Measurements from ENCODE around the gene MCF2. TPM values are rescaled to one million over a fixed set of nuclear protein-coding genes. Genes with fewer than 3 reads are reported as not detected.

Gene MCF2
- total and polyA plus RNA-seq, 2 donors from 2014 or later: 0.85 to 2.2 TPM

DNA sequence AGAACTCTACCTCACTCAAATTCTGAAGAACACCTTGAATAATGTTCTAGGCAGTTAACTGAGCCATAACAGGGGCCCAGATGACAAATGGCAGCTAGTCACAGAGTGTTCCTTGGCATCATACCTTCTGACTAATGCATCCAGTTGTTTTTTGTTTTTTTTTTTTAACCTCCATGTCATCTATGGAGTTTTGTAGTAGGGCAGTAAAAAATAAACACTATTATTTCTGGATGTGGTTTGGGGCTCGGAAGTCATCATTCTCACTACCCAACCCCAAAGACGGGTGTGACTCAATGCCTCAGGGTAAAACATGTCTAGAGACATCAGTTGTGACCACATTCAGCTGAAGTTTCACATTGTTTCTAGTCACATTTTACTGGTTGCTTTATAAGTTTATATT is 31.2 kb upstream of the MCF2 start:
- Histone ChIP-seq H3K27me3 (ENCODE audit: control insufficient read depth, insufficient read depth, low read length) (peaks cover 2% of the 10 kb centered on the region), H3K9ac (ENCODE audit: low read length in 3 of 3) (no peak overlapping the region), H3K36me3 (ENCODE audit: control insufficient read depth in 2 of 3, insufficient read depth in 3 of 3, low read length in 3 of 3) (peaks cover 0 to 2% (median 0%) of the 10 kb centered on the region in 3 donors), H3K4me1 (ENCODE audit: control insufficient read depth in 2 of 3, insufficient read depth in 2 of 3, low read depth in 1 of 3, low read length in 3 of 3) (no peaks in the 10 kb centered on the region), H3K4me3 (ENCODE audit: low read length in 3 of 3) (no peak overlapping the region), H3K9me3 (ENCODE audit: control insufficient read depth in 2 of 3, insufficient read depth in 1 of 3, low read length in 3 of 3) (no peaks in the 10 kb centered on the region), H3K27ac (ENCODE audit: low read depth in 2 of 2, low read length in 2 of 2) (no peak overlapping the region)
- FAIRE-seq (no peak), DNase-seq (no peak)
- intact Hi-C loops (cut with DNase I): no loop called here
- TF ChIP-seq, protein P1, sequence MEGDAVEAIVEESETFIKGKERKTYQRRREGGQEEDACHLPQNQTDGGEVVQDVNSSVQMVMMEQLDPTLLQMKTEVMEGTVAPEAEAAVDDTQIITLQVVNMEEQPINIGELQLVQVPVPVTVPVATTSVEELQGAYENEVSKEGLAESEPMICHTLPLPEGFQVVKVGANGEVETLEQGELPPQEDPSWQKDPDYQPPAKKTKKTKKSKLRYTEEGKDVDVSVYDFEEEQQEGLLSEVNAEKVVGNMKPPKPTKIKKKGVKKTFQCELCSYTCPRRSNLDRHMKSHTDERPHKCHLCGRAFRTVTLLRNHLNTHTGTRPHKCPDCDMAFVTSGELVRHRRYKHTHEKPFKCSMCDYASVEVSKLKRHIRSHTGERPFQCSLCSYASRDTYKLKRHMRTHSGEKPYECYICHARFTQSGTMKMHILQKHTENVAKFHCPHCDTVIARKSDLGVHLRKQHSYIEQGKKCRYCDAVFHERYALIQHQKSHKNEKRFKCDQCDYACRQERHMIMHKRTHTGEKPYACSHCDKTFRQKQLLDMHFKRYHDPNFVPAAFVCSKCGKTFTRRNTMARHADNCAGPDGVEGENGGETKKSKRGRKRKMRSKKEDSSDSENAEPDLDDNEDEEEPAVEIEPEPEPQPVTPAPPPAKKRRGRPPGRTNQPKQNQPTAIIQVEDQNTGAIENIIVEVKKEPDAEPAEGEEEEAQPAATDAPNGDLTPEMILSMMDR (IDR thresholded peaks at IDR 0.05; ENCODE audit: borderline replicate concordance, extremely low read depth, insufficient read depth): no peak

DNA sequence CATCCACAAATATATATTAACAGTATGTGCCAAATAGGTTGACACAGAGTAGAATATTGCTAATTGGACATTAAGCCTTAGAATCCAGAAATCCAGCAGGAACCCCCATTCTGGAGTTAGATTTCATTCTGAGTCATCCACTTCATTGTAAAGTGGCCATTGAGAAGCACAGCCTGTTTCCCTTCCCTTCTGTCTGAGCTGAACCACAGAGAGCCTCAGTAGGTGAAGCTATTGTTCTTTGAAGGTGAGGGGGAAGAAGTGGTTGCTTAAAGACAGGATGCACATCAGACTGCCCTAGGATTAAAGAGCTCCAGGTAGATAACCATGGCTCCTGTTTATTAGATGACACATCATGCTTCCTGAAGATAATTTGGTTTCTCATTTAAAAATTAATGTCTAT is 30.6 kb upstream of the MCF2 start:
- Histone ChIP-seq H3K9me3 (ENCODE audit: control insufficient read depth in 2 of 3, insufficient read depth in 1 of 3, low read length in 3 of 3) (no peaks in the 10 kb centered on the region), H3K27me3 (ENCODE audit: control insufficient read depth, insufficient read depth, low read length) (peaks cover 2% of the 10 kb centered on the region), H3K27ac (ENCODE audit: low read depth in 2 of 2, low read length in 2 of 2) (no peak overlapping the region), H3K4me1 (ENCODE audit: control insufficient read depth in 2 of 3, insufficient read depth in 2 of 3, low read depth in 1 of 3, low read length in 3 of 3) (no peaks in the 10 kb centered on the region), H3K36me3 (ENCODE audit: control insufficient read depth in 2 of 3, insufficient read depth in 3 of 3, low read length in 3 of 3) (peaks cover 0 to 2% (median 0%) of the 10 kb centered on the region in 3 donors), H3K4me3 (ENCODE audit: low read length in 3 of 3) (no peak overlapping the region), H3K9ac (ENCODE audit: low read length in 3 of 3) (no peak overlapping the region)
- no peak for FAIRE-seq
- intact Hi-C loops (cut with DNase I): no loop called here
- DNase-seq: no peak
- TF ChIP-seq, protein P1 (IDR thresholded peaks at IDR 0.05; ENCODE audit: borderline replicate concordance, extremely low read depth, insufficient read depth): no peak

DNA sequence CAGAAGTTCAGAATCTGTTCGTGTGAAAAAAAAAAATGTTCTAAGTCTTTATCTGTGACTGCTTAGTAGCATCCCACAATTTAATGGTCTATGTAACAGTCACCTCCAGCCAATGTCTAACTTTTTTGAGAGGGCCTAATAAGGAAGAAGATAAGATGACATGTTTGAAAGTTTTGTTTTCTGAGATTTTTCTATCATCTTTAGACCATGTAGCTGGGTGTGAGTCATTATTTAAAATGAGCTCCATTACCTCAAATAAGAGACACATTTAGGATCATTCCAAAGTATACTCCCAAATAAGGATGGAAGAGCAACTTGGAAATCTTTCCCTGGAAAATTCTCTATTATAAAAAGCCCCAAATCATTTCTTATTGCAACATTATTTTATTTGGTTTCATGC is 28.2 kb upstream of the MCF2 start:
- no peak for FAIRE-seq
- intact Hi-C loops (cut with DNase I): no loop called here
- Histone ChIP-seq H3K27ac (ENCODE audit: low read depth in 2 of 2, low read length in 2 of 2) (no peak overlapping the region), H3K9ac (ENCODE audit: low read length in 3 of 3) (no peak overlapping the region), H3K36me3 (ENCODE audit: control insufficient read depth in 2 of 3, insufficient read depth in 3 of 3, low read length in 3 of 3) (peaks cover 0 to 2% (median 0%) of the 10 kb centered on the region in 3 donors), H3K27me3 (ENCODE audit: control insufficient read depth, insufficient read depth, low read length) (peaks cover 2% of the 10 kb centered on the region), H3K4me3 (ENCODE audit: low read length in 3 of 3) (no peak overlapping the region), H3K4me1 (ENCODE audit: control insufficient read depth in 2 of 3, insufficient read depth in 2 of 3, low read depth in 1 of 3, low read length in 3 of 3) (no peaks in the 10 kb centered on the region), H3K9me3 (ENCODE audit: control insufficient read depth in 2 of 3, insufficient read depth in 1 of 3, low read length in 3 of 3) (no peaks in the 10 kb centered on the region)
- no peak for DNase-seq
- TF ChIP-seq, protein P1 (IDR thresholded peaks at IDR 0.05; ENCODE audit: borderline replicate concordance, extremely low read depth, insufficient read depth): no peak

DNA sequence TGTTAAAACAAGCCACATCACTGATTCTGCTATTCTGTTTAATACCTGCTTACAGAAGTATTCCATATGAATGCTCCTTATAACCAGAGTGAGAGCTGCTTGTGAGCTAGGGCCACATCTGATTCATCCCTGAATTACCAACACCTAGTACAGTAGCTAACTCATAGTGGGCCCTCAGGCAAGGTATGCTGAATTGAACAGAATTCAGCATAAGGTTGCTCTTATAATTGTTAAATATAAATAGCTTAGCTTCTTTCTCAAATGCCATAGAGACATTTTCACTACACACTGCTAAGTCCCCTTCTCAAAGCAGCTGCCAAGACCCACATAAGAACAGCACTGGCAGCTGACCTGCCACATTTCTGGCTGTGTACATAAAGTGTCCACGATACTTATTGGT is 27.0 kb upstream of the MCF2 start:
- TF ChIP-seq, protein P1 (IDR thresholded peaks at IDR 0.05; ENCODE audit: borderline replicate concordance, extremely low read depth, insufficient read depth): no peak
- no peaks in the 10 kb centered on the region for H3K4me1 ChIP-seq (ENCODE audit: control insufficient read depth in 2 of 3, insufficient read depth in 2 of 3, low read depth in 1 of 3, low read length in 3 of 3)

More for the DNA sequence above, 27.0 kb upstream of the MCF2 start:
- DNase-seq: no peak
- Histone ChIP-seq H3K36me3 (ENCODE audit: control insufficient read depth in 2 of 3, insufficient read depth in 3 of 3, low read length in 3 of 3) (peaks cover 0 to 2% (median 0%) of the 10 kb centered on the region in 3 donors), H3K9me3 (ENCODE audit: control insufficient read depth in 2 of 3, insufficient read depth in 1 of 3, low read length in 3 of 3) (no peaks in the 10 kb centered on the region), H3K4me3 (ENCODE audit: low read length in 3 of 3) (no peak overlapping the region), H3K9ac (ENCODE audit: low read length in 3 of 3) (no peak overlapping the region), H3K27ac (ENCODE audit: low read depth in 2 of 2, low read length in 2 of 2) (no peak overlapping the region), H3K27me3 (ENCODE audit: control insufficient read depth, insufficient read depth, low read length) (peaks cover 2% of the 10 kb centered on the region)
- FAIRE-seq: no peak
- intact Hi-C loops (cut with DNase I): no loop called here
